ENCODE data around the gene COL20A1. TPM values are rescaled to one million over a fixed set of nuclear protein-coding genes. Genes with fewer than 3 reads are reported as not detected.

Gene COL20A1
- total and polyA plus RNA-seq, 2 of the 13 experiments (the other 11 are each of a cell fraction or from before 2014, with no cell fraction given), result not detected

DNA sequence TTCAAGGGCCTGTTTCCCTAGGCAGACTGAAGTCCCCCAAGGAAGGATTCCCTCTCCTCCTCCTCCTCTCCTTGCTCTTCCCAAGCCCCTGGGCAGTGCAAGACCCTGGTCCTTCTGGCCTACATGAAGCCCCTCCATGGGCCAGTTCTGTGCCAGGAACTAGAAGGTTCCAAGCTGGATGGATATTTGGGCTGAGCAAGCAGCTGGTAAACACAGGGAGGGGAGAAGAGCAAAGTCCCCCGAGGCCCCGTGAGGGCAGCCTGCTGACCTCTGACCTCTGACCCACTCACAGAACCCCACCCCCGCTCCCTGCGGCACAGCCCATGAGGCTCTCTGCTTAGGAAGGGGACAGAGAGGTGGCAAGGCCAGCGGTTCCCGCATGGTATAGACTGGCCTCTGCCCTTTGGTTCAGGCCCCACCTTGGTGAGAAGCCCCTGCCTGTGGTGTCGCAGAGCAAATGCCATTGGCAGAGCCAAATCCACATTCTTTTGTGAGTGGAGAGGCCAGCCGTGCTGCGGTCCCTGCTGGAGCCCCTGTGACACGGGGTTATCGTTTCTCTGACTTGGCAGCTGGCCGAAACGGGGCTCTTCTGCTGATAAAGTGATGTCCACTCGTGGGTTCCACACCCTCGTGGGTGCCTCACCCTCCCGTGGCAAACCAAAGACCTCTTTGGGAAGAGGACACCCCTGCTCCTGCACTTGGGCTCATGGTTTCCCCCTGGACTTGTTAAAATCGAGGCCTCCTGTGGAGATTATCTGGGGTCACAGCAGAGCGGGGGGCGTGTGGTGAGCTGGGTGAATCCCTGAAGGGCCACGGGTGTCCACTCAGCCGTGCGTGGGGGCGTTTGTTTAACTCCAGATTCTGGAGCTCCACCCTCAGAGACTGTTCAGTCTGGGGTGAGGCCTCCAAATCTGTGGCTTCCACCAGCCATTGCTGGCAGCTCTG, 70.3 kb downstream of the COL20A1 start (continued):
- TF ChIP-seq ZNF296 (CRISPR knock-in tag; conservative IDR thresholded peaks at IDR 0.05) (no peak), NR2F1 (CRISPR knock-in tag; IDR thresholded peaks at IDR 0.05) (peak; percentile 97 to 99), NR2F6 (IDR thresholded peaks at IDR 0.05) (peak; percentile 99), NR2F6 (CRISPR knock-in tag; IDR thresholded peaks at IDR 0.05) (peak; percentile 98), FLYWCH1 (CRISPR knock-in tag; IDR thresholded peaks at IDR 0.05) (no peak), ZNF33B (CRISPR knock-in tag; IDR thresholded peaks at IDR 0.05) (0 out of 2 replicates have a peak, but pooled peaks have one; percentile 19), RARA (CRISPR knock-in tag; IDR thresholded peaks at IDR 0.05) (peak; percentile 81), CREM (IDR thresholded peaks at IDR 0.05) (no peak), CREM (CRISPR knock-in tag; IDR thresholded peaks at IDR 0.05) (no peak)
- TF ChIP-seq, protein P1, sequence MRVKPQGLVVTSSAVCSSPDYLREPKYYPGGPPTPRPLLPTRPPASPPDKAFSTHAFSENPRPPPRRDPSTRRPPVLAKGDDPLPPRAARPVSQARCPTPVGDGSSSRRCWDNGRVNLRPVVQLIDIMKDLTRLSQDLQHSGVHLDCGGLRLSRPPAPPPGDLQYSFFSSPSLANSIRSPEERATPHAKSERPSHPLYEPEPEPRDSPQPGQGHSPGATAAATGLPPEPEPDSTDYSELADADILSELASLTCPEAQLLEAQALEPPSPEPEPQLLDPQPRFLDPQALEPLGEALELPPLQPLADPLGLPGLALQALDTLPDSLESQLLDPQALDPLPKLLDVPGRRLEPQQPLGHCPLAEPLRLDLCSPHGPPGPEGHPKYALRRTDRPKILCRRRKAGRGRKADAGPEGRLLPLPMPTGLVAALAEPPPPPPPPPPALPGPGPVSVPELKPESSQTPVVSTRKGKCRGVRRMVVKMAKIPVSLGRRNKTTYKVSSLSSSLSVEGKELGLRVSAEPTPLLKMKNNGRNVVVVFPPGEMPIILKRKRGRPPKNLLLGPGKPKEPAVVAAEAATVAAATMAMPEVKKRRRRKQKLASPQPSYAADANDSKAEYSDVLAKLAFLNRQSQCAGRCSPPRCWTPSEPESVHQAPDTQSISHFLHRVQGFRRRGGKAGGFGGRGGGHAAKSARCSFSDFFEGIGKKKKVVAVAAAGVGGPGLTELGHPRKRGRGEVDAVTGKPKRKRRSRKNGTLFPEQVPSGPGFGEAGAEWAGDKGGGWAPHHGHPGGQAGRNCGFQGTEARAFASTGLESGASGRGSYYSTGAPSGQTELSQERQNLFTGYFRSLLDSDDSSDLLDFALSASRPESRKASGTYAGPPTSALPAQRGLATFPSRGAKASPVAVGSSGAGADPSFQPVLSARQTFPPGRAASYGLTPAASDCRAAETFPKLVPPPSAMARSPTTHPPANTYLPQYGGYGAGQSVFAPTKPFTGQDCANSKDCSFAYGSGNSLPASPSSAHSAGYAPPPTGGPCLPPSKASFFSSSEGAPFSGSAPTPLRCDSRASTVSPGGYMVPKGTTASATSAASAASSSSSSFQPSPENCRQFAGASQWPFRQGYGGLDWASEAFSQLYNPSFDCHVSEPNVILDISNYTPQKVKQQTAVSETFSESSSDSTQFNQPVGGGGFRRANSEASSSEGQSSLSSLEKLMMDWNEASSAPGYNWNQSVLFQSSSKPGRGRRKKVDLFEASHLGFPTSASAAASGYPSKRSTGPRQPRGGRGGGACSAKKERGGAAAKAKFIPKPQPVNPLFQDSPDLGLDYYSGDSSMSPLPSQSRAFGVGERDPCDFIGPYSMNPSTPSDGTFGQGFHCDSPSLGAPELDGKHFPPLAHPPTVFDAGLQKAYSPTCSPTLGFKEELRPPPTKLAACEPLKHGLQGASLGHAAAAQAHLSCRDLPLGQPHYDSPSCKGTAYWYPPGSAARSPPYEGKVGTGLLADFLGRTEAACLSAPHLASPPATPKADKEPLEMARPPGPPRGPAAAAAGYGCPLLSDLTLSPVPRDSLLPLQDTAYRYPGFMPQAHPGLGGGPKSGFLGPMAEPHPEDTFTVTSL (CRISPR knock-in tag; IDR thresholded peaks at IDR 0.05; ENCODE audit: borderline replicate concordance), result no peak
- TF ChIP-seq, protein P2, sequence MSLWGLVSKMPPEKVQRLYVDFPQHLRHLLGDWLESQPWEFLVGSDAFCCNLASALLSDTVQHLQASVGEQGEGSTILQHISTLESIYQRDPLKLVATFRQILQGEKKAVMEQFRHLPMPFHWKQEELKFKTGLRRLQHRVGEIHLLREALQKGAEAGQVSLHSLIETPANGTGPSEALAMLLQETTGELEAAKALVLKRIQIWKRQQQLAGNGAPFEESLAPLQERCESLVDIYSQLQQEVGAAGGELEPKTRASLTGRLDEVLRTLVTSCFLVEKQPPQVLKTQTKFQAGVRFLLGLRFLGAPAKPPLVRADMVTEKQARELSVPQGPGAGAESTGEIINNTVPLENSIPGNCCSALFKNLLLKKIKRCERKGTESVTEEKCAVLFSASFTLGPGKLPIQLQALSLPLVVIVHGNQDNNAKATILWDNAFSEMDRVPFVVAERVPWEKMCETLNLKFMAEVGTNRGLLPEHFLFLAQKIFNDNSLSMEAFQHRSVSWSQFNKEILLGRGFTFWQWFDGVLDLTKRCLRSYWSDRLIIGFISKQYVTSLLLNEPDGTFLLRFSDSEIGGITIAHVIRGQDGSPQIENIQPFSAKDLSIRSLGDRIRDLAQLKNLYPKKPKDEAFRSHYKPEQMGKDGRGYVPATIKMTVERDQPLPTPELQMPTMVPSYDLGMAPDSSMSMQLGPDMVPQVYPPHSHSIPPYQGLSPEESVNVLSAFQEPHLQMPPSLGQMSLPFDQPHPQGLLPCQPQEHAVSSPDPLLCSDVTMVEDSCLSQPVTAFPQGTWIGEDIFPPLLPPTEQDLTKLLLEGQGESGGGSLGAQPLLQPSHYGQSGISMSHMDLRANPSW (CRISPR knock-in tag; IDR thresholded peaks at IDR 0.05; ENCODE audit: borderline replicate concordance), result no peak
- TF ChIP-seq, protein P3, sequence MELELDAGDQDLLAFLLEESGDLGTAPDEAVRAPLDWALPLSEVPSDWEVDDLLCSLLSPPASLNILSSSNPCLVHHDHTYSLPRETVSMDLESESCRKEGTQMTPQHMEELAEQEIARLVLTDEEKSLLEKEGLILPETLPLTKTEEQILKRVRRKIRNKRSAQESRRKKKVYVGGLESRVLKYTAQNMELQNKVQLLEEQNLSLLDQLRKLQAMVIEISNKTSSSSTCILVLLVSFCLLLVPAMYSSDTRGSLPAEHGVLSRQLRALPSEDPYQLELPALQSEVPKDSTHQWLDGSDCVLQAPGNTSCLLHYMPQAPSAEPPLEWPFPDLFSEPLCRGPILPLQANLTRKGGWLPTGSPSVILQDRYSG (CRISPR knock-in tag; IDR thresholded peaks at IDR 0.05), result no peak
- TF ChIP-seq, protein P4, sequence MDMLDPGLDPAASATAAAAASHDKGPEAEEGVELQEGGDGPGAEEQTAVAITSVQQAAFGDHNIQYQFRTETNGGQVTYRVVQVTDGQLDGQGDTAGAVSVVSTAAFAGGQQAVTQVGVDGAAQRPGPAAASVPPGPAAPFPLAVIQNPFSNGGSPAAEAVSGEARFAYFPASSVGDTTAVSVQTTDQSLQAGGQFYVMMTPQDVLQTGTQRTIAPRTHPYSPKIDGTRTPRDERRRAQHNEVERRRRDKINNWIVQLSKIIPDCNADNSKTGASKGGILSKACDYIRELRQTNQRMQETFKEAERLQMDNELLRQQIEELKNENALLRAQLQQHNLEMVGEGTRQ (IDR thresholded peaks at IDR 0.05; ENCODE audit: low read depth, low read length), result no peak
- TF ChIP-seq, protein P4 (CRISPR knock-in tag; IDR thresholded peaks at IDR 0.05; ENCODE audit: borderline replicate concordance), result no peak
- TF ChIP-seq, protein P5, sequence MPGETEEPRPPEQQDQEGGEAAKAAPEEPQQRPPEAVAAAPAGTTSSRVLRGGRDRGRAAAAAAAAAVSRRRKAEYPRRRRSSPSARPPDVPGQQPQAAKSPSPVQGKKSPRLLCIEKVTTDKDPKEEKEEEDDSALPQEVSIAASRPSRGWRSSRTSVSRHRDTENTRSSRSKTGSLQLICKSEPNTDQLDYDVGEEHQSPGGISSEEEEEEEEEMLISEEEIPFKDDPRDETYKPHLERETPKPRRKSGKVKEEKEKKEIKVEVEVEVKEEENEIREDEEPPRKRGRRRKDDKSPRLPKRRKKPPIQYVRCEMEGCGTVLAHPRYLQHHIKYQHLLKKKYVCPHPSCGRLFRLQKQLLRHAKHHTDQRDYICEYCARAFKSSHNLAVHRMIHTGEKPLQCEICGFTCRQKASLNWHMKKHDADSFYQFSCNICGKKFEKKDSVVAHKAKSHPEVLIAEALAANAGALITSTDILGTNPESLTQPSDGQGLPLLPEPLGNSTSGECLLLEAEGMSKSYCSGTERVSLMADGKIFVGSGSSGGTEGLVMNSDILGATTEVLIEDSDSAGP (CRISPR knock-in tag; IDR thresholded peaks at IDR 0.05; ENCODE audit: borderline replicate concordance), result peak; percentile 65; the same call in 1 of the 2 replicates
